Left ventricle myocardium inferior (tissue), 1 donor: ENCODE measurements around the gene SORL1-AS1.

Experiments used
- DNase-seq: peaks from one replicate; pipeline ENCODE4 v3.0.0-alpha.2; 2020
- H3K27ac ChIP-seq: fragments of 200-600 bp; replicated peaks from 2 replicates; pipeline ENCODE4 v1.8.0; 2021
- H3K27me3 ChIP-seq: fragments of 200-600 bp; 2 replicates; pipeline ENCODE4 v1.8.0; 2021; ENCODE audit warnings: low read depth
- H3K36me3 ChIP-seq: fragments of 200-600 bp; 2 replicates; pipeline ENCODE4 v1.8.0; 2021
- H3K4me1 ChIP-seq: fragments of 200-600 bp; 2 replicates; pipeline ENCODE4 v1.8.0; 2021
- H3K4me3 ChIP-seq: fragments of 200-600 bp; 2 replicates; pipeline ENCODE4 v1.8.0; 2021; ENCODE audit warnings: mild to moderate bottlenecking, moderate library complexity
- H3K9me3 ChIP-seq: fragments of 200-600 bp; replicated peaks from 2 replicates; pipeline ENCODE4 v1.8.0; 2021
- intact Hi-C: fragments of 100-400 bp; cut with micrococcal nuclease; formaldehyde crosslinking; loops from one replicate; pipeline ENCODE4 v1.11.0; 2022
- TF ChIP-seq, protein P1 (sequence below): fragments of 200-600 bp; IDR thresholded peaks from 2 replicates; pipeline ENCODE4 v1.8.0; 2021; ENCODE audit warnings: antibody characterized with exemption, mild to moderate bottlenecking, borderline replicate concordance
- donor health status: DM: no; HTN: yes; CAD: no; lungs with severe emphysema.

The SORL1-AS1 gene

DNA sequence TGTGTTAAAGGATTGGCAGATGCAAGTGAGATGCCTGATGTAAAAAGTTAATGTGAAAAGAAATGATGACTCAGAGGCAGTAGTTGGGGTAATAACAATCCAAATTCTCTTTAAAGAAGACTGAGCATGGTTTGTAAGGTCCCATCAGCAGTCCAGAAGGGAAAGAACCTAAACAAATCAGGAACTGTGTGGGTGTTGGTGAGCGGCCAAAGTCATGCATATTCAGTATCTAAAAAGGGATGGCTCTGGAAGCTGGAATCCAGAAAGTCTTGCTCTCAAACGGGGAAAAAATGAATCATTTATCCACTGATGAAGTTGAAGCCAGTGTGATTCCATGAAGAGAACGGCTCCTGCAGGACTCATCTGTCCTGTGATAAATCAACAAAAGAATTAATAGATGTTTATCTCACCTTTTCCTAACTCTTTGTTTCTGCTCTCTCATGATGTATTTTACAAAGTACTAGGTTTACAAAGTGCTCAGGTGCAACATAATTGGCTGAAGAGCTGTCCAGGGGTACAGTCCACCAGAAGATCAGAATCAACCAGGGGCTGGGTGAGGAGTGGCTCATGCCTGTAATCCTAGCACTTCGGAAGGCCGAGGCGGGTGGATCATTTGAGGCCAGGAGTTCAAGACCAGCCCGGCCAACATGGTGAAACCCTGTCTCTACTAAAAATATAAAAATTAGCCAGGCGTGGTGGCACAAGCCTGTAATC, 20.5 kb upstream of the SORL1-AS1 start:
- no peak overlapping the region for H3K4me3 ChIP-seq
- peaks cover 4% of the 10 kb centered on the region for H3K4me1 ChIP-seq
- H3K27me3 ChIP-seq = peaks cover 6% of the 10 kb centered on the region
- no peak for DNase-seq
- TF ChIP-seq, protein P1, sequence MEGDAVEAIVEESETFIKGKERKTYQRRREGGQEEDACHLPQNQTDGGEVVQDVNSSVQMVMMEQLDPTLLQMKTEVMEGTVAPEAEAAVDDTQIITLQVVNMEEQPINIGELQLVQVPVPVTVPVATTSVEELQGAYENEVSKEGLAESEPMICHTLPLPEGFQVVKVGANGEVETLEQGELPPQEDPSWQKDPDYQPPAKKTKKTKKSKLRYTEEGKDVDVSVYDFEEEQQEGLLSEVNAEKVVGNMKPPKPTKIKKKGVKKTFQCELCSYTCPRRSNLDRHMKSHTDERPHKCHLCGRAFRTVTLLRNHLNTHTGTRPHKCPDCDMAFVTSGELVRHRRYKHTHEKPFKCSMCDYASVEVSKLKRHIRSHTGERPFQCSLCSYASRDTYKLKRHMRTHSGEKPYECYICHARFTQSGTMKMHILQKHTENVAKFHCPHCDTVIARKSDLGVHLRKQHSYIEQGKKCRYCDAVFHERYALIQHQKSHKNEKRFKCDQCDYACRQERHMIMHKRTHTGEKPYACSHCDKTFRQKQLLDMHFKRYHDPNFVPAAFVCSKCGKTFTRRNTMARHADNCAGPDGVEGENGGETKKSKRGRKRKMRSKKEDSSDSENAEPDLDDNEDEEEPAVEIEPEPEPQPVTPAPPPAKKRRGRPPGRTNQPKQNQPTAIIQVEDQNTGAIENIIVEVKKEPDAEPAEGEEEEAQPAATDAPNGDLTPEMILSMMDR = no peak
- H3K9me3 ChIP-seq = no peaks in the 10 kb centered on the region
- H3K36me3 ChIP-seq = no peaks in the 10 kb centered on the region
- intact Hi-C loops = no loop called here
- H3K27ac ChIP-seq = no peak overlapping the region

DNA sequence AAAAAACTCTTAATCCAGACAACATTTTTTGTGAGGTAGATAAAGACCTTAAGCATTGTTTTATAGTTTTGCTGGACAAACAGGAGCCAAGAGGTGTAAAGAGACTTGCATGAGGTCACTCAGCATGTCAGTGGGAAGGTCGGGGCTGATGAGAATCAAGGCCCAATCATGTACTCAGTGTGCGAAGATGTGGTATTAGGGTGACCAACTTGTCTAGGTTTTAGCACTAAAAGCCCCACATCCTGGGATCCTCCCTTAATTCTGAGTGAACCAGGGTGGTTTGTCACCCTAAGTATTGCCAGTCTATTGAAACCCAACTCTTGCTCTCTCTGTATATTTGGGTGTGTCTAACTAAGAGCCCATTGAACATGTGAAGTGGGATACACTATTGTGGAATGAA, 19.5 kb upstream of the SORL1-AS1 start:
- TF ChIP-seq, protein P1 = no peak
- no peaks in the 10 kb centered on the region for H3K36me3 ChIP-seq
- no peak overlapping the region for H3K27ac ChIP-seq
- no peak overlapping the region for H3K4me3 ChIP-seq
- H3K9me3 ChIP-seq = no peaks in the 10 kb centered on the region
- H3K27me3 ChIP-seq = peaks cover 13% of the 10 kb centered on the region
- no peak for DNase-seq
- intact Hi-C loops = no loop called here
- H3K4me1 ChIP-seq = peaks cover 4% of the 10 kb centered on the region

DNA sequence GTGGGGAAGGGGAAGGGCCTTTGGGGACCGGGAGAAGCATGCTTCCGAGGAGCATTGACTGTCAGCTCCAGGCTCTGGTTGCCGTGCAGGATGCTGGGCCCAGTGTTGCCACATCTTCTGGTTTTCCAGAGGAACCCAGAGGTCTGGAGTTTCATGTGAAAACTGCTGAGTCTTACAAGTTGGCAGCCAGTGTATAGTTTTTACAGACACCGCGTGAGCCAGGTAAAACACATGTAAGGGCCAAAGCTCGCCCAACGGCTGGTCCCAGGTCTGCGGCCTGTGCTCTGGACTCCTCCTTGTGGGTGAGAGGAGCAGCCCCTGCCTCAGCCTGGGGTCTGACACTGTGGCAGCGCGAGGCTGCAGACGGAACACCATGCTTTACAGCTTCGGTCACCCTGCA, 18.4 kb upstream of the SORL1-AS1 start:
- Histone ChIP-seq H3K4me3 (no peak overlapping the region), H3K27ac (no peak overlapping the region), H3K4me1 (peaks cover 13% of the 10 kb centered on the region), H3K36me3 (no peaks in the 10 kb centered on the region), H3K9me3 (no peaks in the 10 kb centered on the region), H3K27me3 (peaks cover 13% of the 10 kb centered on the region)
- no peak for DNase-seq
- intact Hi-C loops = no loop called here
- TF ChIP-seq, protein P1 = no peak

DNA sequence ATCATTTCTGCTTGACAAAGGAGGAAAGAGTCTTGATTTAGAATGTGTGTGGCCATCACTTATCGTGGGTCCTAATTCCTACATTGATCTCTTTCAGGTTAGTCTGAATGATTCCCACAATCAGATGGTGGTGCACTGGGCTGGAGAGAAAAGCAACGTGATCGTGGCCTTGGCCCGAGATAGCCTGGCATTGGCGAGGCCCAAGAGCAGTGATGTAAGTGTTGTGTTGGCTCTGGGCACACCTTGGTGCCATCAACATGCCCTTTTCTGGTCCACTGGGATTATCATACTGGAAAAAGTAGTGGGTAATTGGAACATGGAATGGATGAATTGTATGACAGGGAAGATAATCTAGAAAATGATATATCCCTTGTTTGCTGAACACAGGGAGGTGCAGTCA, 17.1 kb upstream of the SORL1-AS1 start:
- no peaks in the 10 kb centered on the region for H3K36me3 ChIP-seq
- H3K9me3 ChIP-seq = no peaks in the 10 kb centered on the region
- intact Hi-C loops = no loop called here
- DNase-seq = no peak
- H3K27me3 ChIP-seq = peaks cover 13% of the 10 kb centered on the region
- H3K4me1 ChIP-seq = peaks cover 23% of the 10 kb centered on the region
- H3K27ac ChIP-seq = no peak overlapping the region
- no peak overlapping the region for H3K4me3 ChIP-seq
- TF ChIP-seq, protein P1 = no peak

DNA sequence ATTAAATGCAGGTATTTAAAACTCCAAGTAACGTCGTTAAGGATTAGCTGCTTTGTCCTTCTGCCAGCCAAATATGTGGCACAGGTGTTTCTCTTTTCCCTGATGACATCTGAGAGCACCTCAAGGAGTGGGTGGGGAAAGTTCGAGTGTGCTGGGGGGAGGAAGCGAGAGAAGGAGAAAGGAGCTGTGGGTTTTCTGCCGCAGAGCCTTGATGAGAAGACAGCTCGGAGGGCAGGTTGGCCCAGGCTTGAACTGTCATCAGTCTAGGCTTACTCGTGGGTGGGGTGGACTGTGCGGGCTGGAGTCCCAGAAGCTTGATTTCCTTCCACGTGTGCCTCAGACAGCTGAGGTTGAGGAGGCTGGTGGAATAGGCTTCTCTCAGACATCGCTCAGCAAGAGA, 15.2 kb upstream of the SORL1-AS1 start:
- intact Hi-C loops = no loop called here
- Histone ChIP-seq H3K9me3 (no peaks in the 10 kb centered on the region), H3K27ac (no peak overlapping the region), H3K27me3 (peaks cover 13% of the 10 kb centered on the region), H3K36me3 (no peaks in the 10 kb centered on the region), H3K4me3 (no peak overlapping the region), H3K4me1 (peaks cover 36% of the 10 kb centered on the region)
- TF ChIP-seq, protein P1 = no peak
- DNase-seq = no peak
